ENCODE data around the gene CPSF4L.

The CPSF4L gene

GRCh38 chr17:73284354-73284753 is 22.7 kb upstream of the CPSF4L start:
- DNase-seq (ENCODE audit: low read depth): no peak
- no peak overlapping the region for H3K4me3 ChIP-seq (ENCODE audit: low read depth, low read length)
- TF ChIP-seq CTCF (IDR thresholded peaks at IDR 0.05; ENCODE audit: insufficient read depth, low read depth, low read length, missing control alignments): no peak

GRCh38 chr17:73283841-73284282 is 22.2 kb upstream of the CPSF4L start:
- TF ChIP-seq CTCF (IDR thresholded peaks at IDR 0.05; ENCODE audit: insufficient read depth, low read depth, low read length, missing control alignments): no peak
- H3K4me3 ChIP-seq (ENCODE audit: low read depth, low read length): no peak overlapping the region
- peak; percentile 60 for DNase-seq (ENCODE audit: low read depth)

DNA sequence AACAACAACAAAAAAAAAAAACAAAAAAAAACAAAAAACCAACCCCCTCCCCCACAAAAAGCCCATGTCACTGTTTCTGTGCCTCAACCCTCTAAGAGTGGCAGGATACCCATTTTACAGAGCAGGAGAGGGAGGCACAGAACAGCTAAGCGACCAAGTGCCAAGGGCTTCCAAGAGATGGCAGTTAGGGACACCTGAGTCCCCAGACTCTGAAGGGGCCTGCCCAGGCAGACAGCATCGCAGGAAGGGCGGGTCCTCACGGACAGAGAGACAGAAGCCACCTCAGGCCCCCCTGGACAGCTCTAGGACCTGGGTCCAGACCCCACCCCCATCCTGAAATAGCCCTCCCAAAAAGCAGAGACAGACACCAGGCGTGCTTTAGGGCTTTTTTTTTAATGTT is 21.6 kb upstream of the CPSF4L start:
- DNase-seq (ENCODE audit: low read depth): no peak
- H3K4me3 ChIP-seq (ENCODE audit: low read depth, low read length): no peak overlapping the region
- TF ChIP-seq CTCF (IDR thresholded peaks at IDR 0.05; ENCODE audit: insufficient read depth, low read depth, low read length, missing control alignments): no peak

GRCh38 chr17:73282629-73283028 is 20.9 kb upstream of the CPSF4L start:
- no peak for DNase-seq (ENCODE audit: low read depth)
- no peak overlapping the region for H3K4me3 ChIP-seq (ENCODE audit: low read depth, low read length)
- no peak for TF ChIP-seq CTCF (IDR thresholded peaks at IDR 0.05; ENCODE audit: insufficient read depth, low read depth, low read length, missing control alignments)

- no peak for TF ChIP-seq CTCF (IDR thresholded peaks at IDR 0.05; ENCODE audit: insufficient read depth, low read depth, low read length, missing control alignments)
- DNase-seq (ENCODE audit: low read depth): peak; percentile 86
Measured at GRCh38 chr17:73281928-73282327, 20.2 kb upstream of the CPSF4L start.

GRCh38 chr17:73280191-73280590 is 18.5 kb upstream of the CPSF4L start:
- no peak overlapping the region for H3K4me3 ChIP-seq (ENCODE audit: low read depth, low read length)

More at GRCh38 chr17:73281928-73282327, 20.2 kb upstream of the CPSF4L start:
- H3K4me3 ChIP-seq (ENCODE audit: low read depth, low read length): no peak overlapping the region

More at GRCh38 chr17:73280191-73280590, 18.5 kb upstream of the CPSF4L start:
- TF ChIP-seq CTCF (IDR thresholded peaks at IDR 0.05; ENCODE audit: insufficient read depth, low read depth, low read length, missing control alignments): no peak
- DNase-seq (ENCODE audit: low read depth): no peak
